Measurements from ENCODE around the gene FOXO1.

DNA sequence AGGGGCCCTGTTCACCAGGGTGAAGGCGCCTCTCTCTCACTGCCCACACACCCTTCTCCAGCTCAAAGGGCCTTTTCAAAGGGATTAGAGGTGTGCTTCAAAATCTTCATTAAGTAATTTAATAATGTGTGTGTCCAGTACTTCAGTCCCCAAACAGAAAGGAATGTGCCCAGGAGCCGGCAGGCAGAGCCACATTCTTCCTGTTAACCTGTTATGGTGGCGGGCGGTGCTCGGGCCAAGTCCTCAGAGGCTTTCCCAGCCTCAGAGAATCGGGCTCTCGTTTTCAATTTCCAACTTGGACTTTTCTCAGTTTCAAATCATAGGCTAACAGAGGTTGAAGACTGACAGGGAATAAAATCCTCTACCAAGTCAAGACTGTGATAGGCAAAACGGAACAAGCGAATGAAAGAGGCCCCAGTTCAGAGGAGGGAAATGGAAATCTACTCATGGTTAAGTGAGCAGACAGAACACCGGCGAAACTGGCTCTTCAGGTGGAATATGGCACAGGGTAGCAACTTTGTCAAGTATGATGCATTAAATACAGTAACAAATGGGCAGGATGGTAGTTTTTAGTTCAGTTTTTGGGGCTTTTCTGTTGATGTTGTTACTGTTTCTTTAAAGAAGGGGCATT is 68.6 kb downstream of the FOXO1 start:
- no peak for TF ChIP-seq POLR2A (IDR thresholded peaks at IDR 0.05; ENCODE audit: low read depth, low read length)
- no peak for TF ChIP-seq TAF1 (IDR thresholded peaks at IDR 0.05; ENCODE audit: borderline replicate concordance, low read depth, low read length)

Data from GM12892 (cell line).